ENCODE results near the gene CHAC1.

CHAC1 gene

DNA sequence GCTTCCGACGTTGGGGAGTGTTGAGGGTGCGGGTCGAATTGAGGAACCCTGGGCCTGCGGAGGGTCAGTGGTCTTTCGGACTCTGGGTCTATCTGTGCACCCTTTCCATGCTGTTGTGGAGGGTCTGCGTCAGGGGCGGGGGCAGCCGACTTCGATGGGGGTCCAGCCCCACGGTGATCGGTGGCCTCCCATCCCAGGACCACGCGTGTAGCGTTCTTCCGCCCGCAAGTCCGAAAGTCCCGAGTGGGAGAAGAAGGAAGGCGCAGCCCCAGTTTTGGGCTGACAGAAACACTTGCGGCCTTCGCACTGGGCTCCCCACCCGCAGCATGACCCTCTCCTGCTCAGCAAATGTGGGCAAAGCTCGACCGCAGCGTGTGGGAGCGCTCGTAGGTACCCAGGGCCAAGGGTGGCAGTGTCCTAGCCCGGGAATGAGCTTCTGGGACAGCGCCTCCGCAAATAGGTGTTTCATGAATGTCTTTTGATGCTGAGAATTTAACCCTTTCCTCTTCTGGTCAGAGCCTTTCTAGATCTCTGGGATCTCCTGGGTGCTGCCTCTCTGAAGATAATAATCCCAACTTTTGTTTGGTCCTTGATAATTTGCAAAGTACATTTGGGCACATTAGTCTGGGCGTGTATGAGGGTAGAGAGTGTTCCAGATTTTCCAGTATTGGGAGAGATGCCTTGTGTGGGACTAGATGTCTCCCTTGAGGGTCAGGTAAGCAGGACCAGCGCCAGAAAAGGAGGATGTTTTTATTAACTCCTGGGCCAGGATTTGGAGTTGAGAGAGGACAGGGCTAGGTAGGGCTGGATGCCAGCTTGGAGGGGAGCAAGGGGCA, 26.4 kb upstream of the CHAC1 start:
- H3K4me3 ChIP-seq (ENCODE audit: low read length), result peak overlapping the region; percentile 59
- no peak overlapping the region for H3K9ac ChIP-seq (ENCODE audit: low read length)
- no peaks in the 10 kb centered on the region for H3K36me3 ChIP-seq (ENCODE audit: control insufficient read depth, low read depth, low read length)
- peaks cover 19% of the 10 kb centered on the region for H3K4me1 ChIP-seq (ENCODE audit: control insufficient read depth, low read depth, low read length)
- H3K27me3 ChIP-seq (ENCODE audit: control insufficient read depth, insufficient read depth, low read length), result peaks cover 100% of the 10 kb centered on the region
- no peak overlapping the region for H3K27ac ChIP-seq (ENCODE audit: low read length)
- H3K9me3 ChIP-seq (ENCODE audit: control insufficient read depth, low read depth, low read length), result no peaks in the 10 kb centered on the region

DNA sequence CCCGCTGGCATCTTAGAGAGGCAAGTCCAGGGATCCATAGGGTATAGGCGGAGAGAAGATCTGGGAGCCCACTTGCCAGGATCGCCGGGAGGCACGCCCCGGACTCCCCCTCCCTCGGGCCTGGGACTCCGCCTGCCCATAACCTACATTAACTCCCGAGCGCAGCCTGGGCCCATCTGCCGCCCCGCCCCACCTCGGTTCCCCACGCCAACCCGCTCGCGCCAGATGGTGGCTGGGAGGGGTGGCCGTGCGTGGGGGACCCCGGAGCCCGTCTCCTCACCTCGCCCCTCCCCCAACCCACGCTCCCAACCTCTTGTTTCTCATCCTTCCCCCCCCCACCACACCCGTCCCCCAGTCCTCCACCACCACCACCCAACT, 25.8 kb upstream of the CHAC1 start:
- Histone ChIP-seq H3K4me1 (ENCODE audit: control insufficient read depth, low read depth, low read length) (peaks cover 19% of the 10 kb centered on the region), H3K9me3 (ENCODE audit: control insufficient read depth, low read depth, low read length) (no peaks in the 10 kb centered on the region), H3K9ac (ENCODE audit: low read length) (no peak overlapping the region), H3K27me3 (ENCODE audit: control insufficient read depth, insufficient read depth, low read length) (peaks cover 100% of the 10 kb centered on the region), H3K36me3 (ENCODE audit: control insufficient read depth, low read depth, low read length) (no peaks in the 10 kb centered on the region), H3K4me3 (ENCODE audit: low read length) (peak overlapping the region; percentile 59), H3K27ac (ENCODE audit: low read length) (no peak overlapping the region)

DNA sequence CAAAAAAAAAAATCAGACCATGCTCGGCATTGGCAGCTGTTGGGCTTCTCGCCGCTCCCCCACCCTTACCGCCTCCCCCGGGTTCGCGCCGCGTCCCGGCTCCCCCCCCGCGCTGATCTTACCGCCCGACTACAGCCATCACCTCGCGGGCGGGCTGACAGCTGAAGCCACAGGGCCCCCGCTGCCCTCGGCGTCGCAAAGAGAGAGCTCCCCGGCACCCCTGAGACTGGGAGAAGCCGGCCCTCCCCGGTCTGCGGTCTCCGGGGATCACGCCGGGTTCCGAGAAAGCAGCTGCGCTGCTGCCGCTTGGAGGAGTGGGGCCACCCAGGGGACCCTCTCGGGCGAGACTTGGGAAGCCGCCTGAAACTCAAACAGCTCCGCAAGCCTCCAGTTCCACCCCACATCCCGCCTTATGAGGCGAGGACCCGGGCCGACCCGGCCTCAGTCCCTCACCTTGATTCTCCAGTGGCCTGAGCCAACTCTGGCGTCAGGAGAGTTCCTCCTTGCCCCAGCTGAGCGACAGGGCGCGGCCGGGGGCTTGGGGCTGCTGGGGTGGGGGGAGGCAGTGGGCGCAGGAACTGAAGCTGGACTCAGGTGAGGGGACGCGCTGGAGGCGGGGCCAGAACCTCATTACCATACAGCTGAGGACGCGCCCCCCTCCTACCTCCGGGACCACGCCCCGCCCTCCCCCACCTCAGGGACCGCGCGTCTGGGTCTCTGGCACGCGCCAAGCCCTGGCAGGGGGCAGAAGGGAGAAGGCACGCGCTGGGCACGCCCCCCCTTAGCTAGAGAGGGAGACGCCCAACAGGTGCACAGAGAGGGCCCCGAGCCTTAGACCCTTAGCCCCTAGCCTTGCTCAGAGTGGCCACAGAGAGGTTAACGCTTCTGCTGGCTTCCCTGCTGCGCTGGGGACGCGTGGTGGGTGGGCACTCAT, 25.1 kb upstream of the CHAC1 start:
- Histone ChIP-seq H3K9me3 (ENCODE audit: control insufficient read depth, low read depth, low read length) (no peaks in the 10 kb centered on the region), H3K36me3 (ENCODE audit: control insufficient read depth, low read depth, low read length) (no peaks in the 10 kb centered on the region), H3K4me1 (ENCODE audit: control insufficient read depth, low read depth, low read length) (peaks cover 19% of the 10 kb centered on the region), H3K27me3 (ENCODE audit: control insufficient read depth, insufficient read depth, low read length) (peaks cover 100% of the 10 kb centered on the region), H3K9ac (ENCODE audit: low read length) (no peak overlapping the region), H3K4me3 (ENCODE audit: low read length) (peak overlapping the region; percentile 59), H3K27ac (ENCODE audit: low read length) (no peak overlapping the region)

DNA sequence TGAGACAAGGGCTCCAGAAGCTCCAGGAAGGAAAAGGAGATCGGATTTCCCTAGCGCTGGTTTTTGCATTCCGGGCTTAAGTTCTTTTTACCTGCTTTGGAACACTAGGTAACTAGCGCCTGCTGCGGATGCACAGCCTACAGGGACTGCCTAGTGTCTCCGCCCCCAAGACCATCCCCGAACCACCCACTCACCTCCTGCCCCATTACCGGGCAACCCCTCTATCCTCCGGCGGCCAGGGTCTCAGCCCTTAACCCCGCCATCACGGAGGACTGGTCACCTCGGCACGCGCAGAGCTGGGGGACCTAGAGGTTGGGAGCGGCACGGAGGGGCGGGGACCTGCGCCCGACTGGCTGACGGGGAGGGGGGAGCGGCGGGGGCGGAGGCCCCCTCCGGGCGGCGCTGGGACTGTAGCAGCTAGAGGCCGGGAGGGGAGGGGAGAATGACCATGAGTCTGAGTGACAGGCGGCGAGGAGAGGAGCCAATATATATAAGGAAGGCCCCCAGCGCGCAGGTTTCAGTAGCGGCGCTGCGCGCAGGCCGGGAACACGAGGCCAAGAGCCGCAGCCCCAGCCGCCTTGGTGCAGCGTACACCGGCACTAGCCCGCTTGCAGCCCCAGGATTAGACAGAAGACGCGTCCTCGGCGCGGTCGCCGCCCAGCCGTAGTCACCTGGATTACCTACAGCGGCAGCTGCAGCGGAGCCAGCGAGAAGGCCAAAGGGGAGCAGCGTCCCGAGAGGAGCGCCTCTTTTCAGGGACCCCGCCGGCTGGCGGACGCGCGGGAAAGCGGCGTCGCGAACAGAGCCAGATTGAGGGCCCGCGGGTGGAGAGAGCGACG, 24.2 kb upstream of the CHAC1 start, which contains the start of gene DLL4:
DLL4 (plus strand) TSS at position 520 of the 839 bp plus-strand sequence. CDS start 329 bp downstream, outside the sequence.
- Histone ChIP-seq H3K4me3 (ENCODE audit: low read length) (peak within 1 kb of the TSS; percentile 59), H3K36me3 (ENCODE audit: control insufficient read depth, low read depth, low read length) (no peaks in the 10 kb centered on the region), H3K27ac (ENCODE audit: low read length) (no peak within 1 kb of the TSS), H3K4me1 (ENCODE audit: control insufficient read depth, low read depth, low read length) (peaks cover 19% of the 10 kb centered on the region), H3K9ac (ENCODE audit: low read length) (no peak within 1 kb of the TSS), H3K9me3 (ENCODE audit: control insufficient read depth, low read depth, low read length) (no peaks in the 10 kb centered on the region), H3K27me3 (ENCODE audit: control insufficient read depth, insufficient read depth, low read length) (peaks cover 98% of the 10 kb centered on the region)

DNA sequence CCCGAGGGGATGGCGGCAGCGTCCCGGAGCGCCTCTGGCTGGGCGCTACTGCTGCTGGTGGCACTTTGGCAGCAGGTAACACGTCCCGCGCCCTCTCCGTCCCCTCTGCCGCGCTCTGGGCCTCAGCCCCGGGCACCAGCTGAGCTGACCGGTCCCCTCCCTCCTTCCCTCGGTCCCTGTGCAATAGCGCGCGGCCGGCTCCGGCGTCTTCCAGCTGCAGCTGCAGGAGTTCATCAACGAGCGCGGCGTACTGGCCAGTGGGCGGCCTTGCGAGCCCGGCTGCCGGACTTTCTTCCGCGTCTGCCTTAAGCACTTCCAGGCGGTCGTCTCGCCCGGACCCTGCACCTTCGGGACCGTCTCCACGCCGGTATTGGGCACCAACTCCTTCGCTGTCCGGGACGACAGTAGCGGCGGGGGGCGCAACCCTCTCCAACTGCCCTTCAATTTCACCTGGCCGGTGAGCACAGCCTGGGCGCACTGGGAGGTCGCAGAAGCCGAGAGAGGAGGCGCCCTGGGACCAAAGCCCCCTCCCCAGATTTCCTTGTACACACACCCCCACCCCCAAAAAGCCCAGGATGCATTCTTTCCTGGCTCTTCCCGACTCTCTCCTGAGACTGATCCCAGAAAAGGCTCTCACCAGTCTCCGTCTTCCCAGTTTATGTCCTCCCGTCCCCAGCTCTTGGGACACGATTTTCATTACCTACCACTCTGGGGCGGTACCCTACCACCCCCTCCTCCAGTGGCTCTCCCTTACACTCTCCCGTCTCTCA, 23.4 kb upstream of the CHAC1 start:
- H3K9ac ChIP-seq (ENCODE audit: low read length), result no peak overlapping the region
- peak overlapping the region; percentile 59 for H3K4me3 ChIP-seq (ENCODE audit: low read length)
- no peak overlapping the region for H3K27ac ChIP-seq (ENCODE audit: low read length)
- no peaks in the 10 kb centered on the region for H3K36me3 ChIP-seq (ENCODE audit: control insufficient read depth, low read depth, low read length)
- H3K27me3 ChIP-seq (ENCODE audit: control insufficient read depth, insufficient read depth, low read length), result peaks cover 90% of the 10 kb centered on the region
- peaks cover 19% of the 10 kb centered on the region for H3K4me1 ChIP-seq (ENCODE audit: control insufficient read depth, low read depth, low read length)
- no peaks in the 10 kb centered on the region for H3K9me3 ChIP-seq (ENCODE audit: control insufficient read depth, low read depth, low read length)

DNA sequence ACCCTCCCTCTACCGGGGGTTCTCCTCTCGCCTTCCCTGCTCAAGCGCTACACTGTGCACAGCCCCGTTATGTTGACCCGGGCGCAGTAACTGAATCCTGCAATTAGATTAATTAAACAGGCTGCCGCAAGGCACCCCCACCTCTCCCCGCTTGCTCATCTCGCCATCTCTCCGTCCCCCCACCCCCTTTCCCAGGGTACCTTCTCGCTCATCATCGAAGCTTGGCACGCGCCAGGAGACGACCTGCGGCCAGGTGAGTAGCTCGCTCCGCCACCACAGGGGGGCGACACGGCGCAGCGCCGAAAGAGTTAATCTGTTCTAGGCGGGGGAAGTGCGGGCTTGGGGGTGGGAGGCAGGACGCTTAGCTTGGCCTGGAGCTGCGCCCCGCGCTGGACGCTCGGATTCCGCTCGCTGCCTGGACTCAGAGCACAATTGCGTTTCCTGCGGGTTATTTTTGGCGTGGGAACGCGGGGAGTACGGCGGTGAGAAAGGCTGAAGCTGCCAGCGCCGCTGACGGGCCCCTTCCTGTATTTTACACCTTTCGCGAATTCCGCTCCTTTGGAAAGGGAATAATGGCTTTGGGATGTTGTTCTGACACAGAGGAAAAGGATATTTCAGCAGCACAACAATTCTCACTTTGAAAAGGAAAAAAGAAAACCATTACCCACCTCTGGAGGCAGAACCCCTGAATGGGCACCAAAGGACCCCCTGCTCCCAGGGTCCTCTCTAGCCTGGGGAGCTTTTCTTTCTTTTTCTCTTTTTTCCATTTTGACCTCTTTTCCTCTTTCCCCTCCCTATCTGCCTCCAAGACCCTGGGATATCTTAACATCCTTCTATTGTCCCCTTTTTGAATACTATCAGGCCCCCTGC, 22.6 kb upstream of the CHAC1 start:
- Histone ChIP-seq H3K9ac (ENCODE audit: low read length) (no peak overlapping the region), H3K4me1 (ENCODE audit: control insufficient read depth, low read depth, low read length) (peaks cover 18% of the 10 kb centered on the region), H3K9me3 (ENCODE audit: control insufficient read depth, low read depth, low read length) (no peaks in the 10 kb centered on the region), H3K27ac (ENCODE audit: low read length) (no peak overlapping the region), H3K27me3 (ENCODE audit: control insufficient read depth, insufficient read depth, low read length) (peaks cover 82% of the 10 kb centered on the region), H3K4me3 (ENCODE audit: low read length) (peak overlapping the region; percentile 59), H3K36me3 (ENCODE audit: control insufficient read depth, low read depth, low read length) (no peaks in the 10 kb centered on the region)

DNA sequence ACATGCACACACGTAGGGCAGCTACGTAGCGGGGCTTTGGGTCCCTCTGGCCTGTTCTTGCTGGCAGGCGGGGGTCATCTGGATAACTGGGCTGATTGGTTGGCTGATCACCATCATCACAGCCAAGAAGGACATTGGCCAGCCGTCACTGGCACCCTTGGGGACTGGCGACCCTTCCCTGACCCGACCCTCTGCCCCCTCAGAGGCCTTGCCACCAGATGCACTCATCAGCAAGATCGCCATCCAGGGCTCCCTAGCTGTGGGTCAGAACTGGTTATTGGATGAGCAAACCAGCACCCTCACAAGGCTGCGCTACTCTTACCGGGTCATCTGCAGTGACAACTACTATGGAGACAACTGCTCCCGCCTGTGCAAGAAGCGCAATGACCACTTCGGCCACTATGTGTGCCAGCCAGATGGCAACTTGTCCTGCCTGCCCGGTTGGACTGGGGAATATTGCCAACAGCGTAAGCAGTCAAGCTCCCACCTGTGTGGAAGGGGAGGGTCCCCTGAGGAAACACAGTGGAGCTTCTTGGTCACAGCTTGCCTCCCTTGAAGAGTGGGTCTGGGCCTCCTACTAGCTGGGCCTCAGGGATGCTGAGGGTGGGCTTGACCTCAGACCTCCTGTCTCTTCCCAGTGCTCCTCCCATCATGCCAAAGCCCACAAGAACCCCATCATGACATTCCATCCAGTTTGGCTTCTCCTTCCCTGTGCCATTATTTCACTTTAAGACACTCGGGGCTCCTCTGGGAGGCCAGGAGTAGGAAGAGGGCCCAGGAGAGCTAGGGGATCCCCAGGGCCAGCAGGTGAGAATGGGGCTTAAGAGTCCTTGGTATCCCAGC, 21.8 kb upstream of the CHAC1 start:
- Histone ChIP-seq H3K9ac (ENCODE audit: low read length) (no peak overlapping the region), H3K27me3 (ENCODE audit: control insufficient read depth, insufficient read depth, low read length) (peaks cover 73% of the 10 kb centered on the region), H3K4me1 (ENCODE audit: control insufficient read depth, low read depth, low read length) (peaks cover 12% of the 10 kb centered on the region)

DNA sequence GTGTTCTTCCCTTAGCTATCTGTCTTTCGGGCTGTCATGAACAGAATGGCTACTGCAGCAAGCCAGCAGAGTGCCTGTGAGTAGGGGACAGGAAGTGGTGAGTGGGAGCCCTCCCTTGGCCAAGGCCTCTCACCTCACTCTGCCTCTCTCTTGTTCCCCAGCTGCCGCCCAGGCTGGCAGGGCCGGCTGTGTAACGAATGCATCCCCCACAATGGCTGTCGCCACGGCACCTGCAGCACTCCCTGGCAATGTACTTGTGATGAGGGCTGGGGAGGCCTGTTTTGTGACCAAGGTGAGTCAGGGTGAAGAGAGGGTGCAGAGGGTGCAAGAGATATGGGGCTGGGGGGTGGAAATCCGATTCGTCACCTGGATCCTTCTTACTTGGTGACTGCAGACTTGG, 21.1 kb upstream of the CHAC1 start:
- no peak overlapping the region for H3K4me3 ChIP-seq (ENCODE audit: low read length)
- no peaks in the 10 kb centered on the region for H3K9me3 ChIP-seq (ENCODE audit: control insufficient read depth, low read depth, low read length)
- peaks cover 6% of the 10 kb centered on the region for H3K4me1 ChIP-seq (ENCODE audit: control insufficient read depth, low read depth, low read length)
- no peaks in the 10 kb centered on the region for H3K36me3 ChIP-seq (ENCODE audit: control insufficient read depth, low read depth, low read length)
- peaks cover 67% of the 10 kb centered on the region for H3K27me3 ChIP-seq (ENCODE audit: control insufficient read depth, insufficient read depth, low read length)
- no peak overlapping the region for H3K27ac ChIP-seq (ENCODE audit: low read length)
- H3K9ac ChIP-seq (ENCODE audit: low read length), result no peak overlapping the region

More for the DNA sequence above, 21.8 kb upstream of the CHAC1 start:
- no peaks in the 10 kb centered on the region for H3K36me3 ChIP-seq (ENCODE audit: control insufficient read depth, low read depth, low read length)
- no peaks in the 10 kb centered on the region for H3K9me3 ChIP-seq (ENCODE audit: control insufficient read depth, low read depth, low read length)
- no peak overlapping the region for H3K27ac ChIP-seq (ENCODE audit: low read length)
- no peak overlapping the region for H3K4me3 ChIP-seq (ENCODE audit: low read length)

DNA sequence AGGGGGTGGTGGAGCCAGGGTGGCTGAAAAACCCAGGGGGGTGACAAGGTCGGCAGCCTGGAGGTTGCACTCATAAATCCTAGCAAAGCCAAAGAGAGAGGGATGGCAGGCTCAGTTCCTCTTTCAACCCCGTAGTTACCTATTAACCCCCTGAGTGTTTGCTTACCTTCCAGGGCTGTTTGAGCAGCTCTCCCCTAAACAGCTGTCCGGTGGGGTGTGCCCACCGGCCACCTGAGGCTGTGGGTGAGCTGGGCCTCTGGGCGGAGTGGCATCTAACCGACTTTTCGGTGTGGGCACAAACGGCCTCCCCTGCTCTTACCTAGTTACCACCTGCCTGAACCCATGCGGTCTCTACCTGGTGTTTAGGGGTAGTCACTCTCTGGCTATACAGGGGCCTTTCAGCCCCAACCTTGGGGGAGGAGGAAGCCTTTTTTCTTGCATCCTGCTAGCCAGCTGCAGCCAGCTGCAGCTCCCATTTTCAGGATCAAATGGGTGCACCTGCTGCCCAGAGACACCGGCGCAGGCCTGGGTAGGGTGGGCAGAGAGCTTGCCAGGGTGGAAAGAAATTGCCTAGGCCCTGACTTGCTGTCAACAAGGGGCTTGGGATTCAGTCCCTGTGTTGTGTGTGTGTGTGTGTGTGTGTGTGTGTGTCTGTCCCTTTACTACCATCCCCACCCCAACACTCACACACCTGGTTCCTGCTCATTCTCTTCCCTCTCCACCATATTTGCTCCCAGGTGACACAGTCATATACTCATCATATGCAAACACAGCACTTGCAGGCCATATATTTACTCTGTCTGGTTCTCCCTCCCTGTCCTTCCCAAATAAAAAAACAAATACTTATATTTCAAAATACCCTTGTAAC, 20.4 kb upstream of the CHAC1 start:
- Histone ChIP-seq H3K4me3 (ENCODE audit: low read length) (no peak overlapping the region), H3K27ac (ENCODE audit: low read length) (no peak overlapping the region), H3K9me3 (ENCODE audit: control insufficient read depth, low read depth, low read length) (no peaks in the 10 kb centered on the region), H3K36me3 (ENCODE audit: control insufficient read depth, low read depth, low read length) (no peaks in the 10 kb centered on the region), H3K4me1 (ENCODE audit: control insufficient read depth, low read depth, low read length) (peaks cover 3% of the 10 kb centered on the region), H3K27me3 (ENCODE audit: control insufficient read depth, insufficient read depth, low read length) (peaks cover 59% of the 10 kb centered on the region), H3K9ac (ENCODE audit: low read length) (no peak overlapping the region)

Data from iPS-18a (cell line).